HepG2 (cell line): ENCODE data around the gene RNF126. TPM values are rescaled to one million over a fixed set of nuclear protein-coding genes. Genes with fewer than 3 reads are reported as not detected.

Source experiments
- ARID5B ChIP-seq: IDR thresholded peaks from 2 replicates; pipeline ENCODE4 v1.4.0; 2020; ENCODE audit warnings: mild to moderate bottlenecking, missing genetic modification reagents
- CBX1 ChIP-seq: IDR thresholded peaks from one replicate; pipeline ENCODE4 v1.6.1; 2016; ENCODE audit warnings: antibody characterized with exemption, low read depth
- GFI1 ChIP-seq: sonication (generic); formaldehyde crosslinking; IDR thresholded peaks from 2 replicates; pipeline ENCODE4 v1.5.0; 2020; ENCODE audit warnings: missing genetic modification reagents, mild to moderate bottlenecking, borderline replicate concordance
- IRF2 ChIP-seq: IDR thresholded peaks from 2 replicates; pipeline ENCODE4 v1.6.1; 2018; ENCODE audit warnings: missing genetic modification reagents, missing compliant biosample characterization
- KDM1A ChIP-seq: IDR thresholded peaks from 2 replicates; pipeline ENCODE4 v1.6.1; 2016; ENCODE audit warnings: missing compliant biosample characterization
- NFAT5 ChIP-seq: sonication (generic); formaldehyde crosslinking; IDR thresholded peaks from 2 replicates; pipeline ENCODE4 v1.4.0; 2020; ENCODE audit warnings: missing genetic modification reagents
- NFE2 ChIP-seq: sonication (generic); formaldehyde crosslinking; IDR thresholded peaks from 2 replicates; pipeline ENCODE4 v1.4.0; 2020; ENCODE audit warnings: missing genetic modification reagents
- TEF ChIP-seq: sonication (generic); formaldehyde crosslinking; IDR thresholded peaks from 2 replicates; pipeline ENCODE4 v1.5.0; 2020; ENCODE audit warnings: missing genetic modification reagents
- ZFP90 ChIP-seq: sonication (generic); formaldehyde crosslinking; IDR thresholded peaks from 2 replicates; pipeline ENCODE4 v1.8.0; 2022; ENCODE audit warnings: missing genetic modification reagents, mild to moderate bottlenecking, inconsistent platforms, borderline replicate concordance
- ZNF276 ChIP-seq: sonication (generic); formaldehyde crosslinking; IDR thresholded peaks from 2 replicates; pipeline ENCODE4 v1.4.0; 2020; ENCODE audit warnings: mild to moderate bottlenecking, low read depth, missing genetic modification reagents
- ZNF503 ChIP-seq: sonication (generic); formaldehyde crosslinking; IDR thresholded peaks from 2 replicates; pipeline ENCODE4 v1.4.0; 2020; ENCODE audit warnings: missing genetic modification reagents
- ZNF616 ChIP-seq: sonication (generic); formaldehyde crosslinking; IDR thresholded peaks from 2 replicates; pipeline ENCODE4 v1.5.0; 2020; ENCODE audit warnings: low read depth, mild to moderate bottlenecking, missing genetic modification reagents
- ZNF816 ChIP-seq: sonication (generic); formaldehyde crosslinking; IDR thresholded peaks from 2 replicates; pipeline ENCODE4 v1.8.0; 2022; ENCODE audit warnings: missing genetic modification reagents, mild to moderate bottlenecking, borderline replicate concordance
- ZUFSP ChIP-seq: sonication (generic); formaldehyde crosslinking; IDR thresholded peaks from 2 replicates; pipeline ENCODE4 v1.9.0; 2021; ENCODE audit warnings: missing genetic modification reagents, mild to moderate bottlenecking, borderline replicate concordance
- polyA plus RNA-seq, 8 experiments: library from polyadenylated mRNA; depleted of rRNA in 3 of 8; stranded (reverse) in 7 of 8; unstranded in 1 of 8; fragments of >200 nt; fragmentation: Illumina TruSeq in 4 of 8; extraction: Trizol in 4 of 8; gene quantifications; 2 replicates each; pipeline versions ENCODE4 v1.2.1 to v1.2.3, GENCODE V29; 2011 to 2016; ENCODE audit warnings: low read depth in 4 of 8, missing spikeins in 1 of 8, mixed read lengths in 1 of 8; ENCODE audit not compliant: insufficient read depth in 1 of 8
- total RNA-seq, 5 experiments: library from RNA; depleted of rRNA; stranded (reverse); fragments of >200 nt; fragmentation: Illumina TruSeq; extraction: Trizol; gene quantifications; 2 replicates each; pipeline ENCODE4 v1.2.3, GENCODE V29; 2016; ENCODE audit warnings: low read depth in 1 of 5

The RNF126 gene
- total and polyA plus RNA-seq, 2 of the 13 experiments (the other 11 are each of a cell fraction or from before 2014, with no cell fraction given), result 23.2 to 34.0 TPM

- TF ChIP-seq ZNF503, result no peak
- no peak for TF ChIP-seq ZUFSP
- no peak for TF ChIP-seq ZFP90 (CRISPR knock-in tag)
- TF ChIP-seq NFAT5 (CRISPR knock-in tag), result no peak
- no peak for TF ChIP-seq KDM1A (CRISPR knock-in tag)
- TF ChIP-seq ZNF616 (CRISPR knock-in tag), result no peak
- TF ChIP-seq CBX1, result no peak
- no peak for TF ChIP-seq IRF2 (CRISPR knock-in tag)
- TF ChIP-seq GFI1 (CRISPR knock-in tag), result no peak
- no peak for TF ChIP-seq TEF (CRISPR knock-in tag)
- TF ChIP-seq ARID5B (CRISPR knock-in tag), result no peak
- no peak for TF ChIP-seq ZNF816 (CRISPR knock-in tag)
- no peak for TF ChIP-seq NFE2
- no peak for TF ChIP-seq ZNF276 (CRISPR knock-in tag)
Measured at GRCh38 chr19:670609-671075, 7.6 kb upstream of the RNF126 start (continued).
